Stimulated activated CD8-positive, alpha-beta memory T cell treated with anti-CD3 and anti-CD28 coated beads, Interleukin-4, amount 100 ng/mL, for 1 hour (primary cell): Measurements from ENCODE around the gene ZNF432.

Source experiments
- DNase-seq, 2 donors: peaks; one replicate each; pipeline ENCODE4 v3.0.0-alpha.2; 2020; ENCODE audit warnings: low read depth in 2 of 2, low spot score in 1 of 2

ZNF432 gene

DNA sequence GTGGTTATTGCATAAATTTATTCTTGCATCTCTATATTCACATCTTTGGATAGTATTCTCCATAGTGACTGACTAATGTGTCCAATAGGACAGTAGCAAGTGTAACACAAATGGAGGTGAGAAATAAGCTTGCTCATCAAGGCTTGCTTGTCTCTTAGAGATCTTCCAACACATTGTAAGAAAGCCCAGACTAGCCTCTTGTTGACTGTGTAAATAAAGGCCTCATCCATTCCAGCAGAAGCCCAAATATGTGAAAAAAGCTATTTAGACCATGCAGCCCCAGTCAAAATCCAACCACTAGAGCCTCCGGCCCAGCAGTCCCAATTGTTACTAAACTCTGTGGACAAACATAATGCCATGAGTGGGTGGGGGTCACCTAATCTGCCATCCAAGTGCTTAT lies 38.0 kb downstream of the ZNF432 start:
- no peak for DNase-seq

DNA sequence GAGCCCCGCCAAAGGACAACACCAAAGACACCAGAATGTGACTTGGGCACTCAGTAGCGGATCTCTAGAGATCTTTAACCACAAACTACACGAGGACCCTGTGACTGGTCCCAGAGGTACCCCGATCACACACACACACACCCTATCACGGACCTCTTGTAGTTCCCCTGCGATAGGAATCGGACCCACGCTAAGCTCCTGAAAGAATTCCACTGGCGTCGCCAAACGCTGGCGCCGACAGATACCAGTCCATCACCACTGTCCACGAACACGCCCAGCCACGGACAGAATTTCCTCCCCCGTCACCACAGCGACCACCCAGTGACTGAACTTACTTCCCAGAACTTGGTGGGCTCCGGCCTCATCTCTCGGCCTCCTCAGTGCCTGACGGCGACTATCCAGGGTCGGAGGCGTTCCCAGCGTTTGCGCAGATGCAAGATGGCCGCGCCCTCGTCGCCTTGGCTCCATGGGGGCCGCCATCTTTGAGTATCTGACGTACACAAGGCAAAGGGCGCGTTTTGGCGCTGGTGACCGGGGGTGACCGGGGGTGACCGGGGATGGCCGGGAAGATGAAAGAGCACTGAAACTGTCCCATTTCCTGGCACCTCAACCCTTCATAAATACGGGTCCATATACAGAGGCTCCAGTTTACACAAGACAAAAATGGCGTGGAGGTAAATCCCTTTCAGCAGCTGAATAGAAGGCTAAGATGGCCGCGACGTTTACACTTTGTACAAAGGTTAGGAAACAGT lies 40.7 kb downstream of the ZNF432 start, which contains the start of gene ZNF615:
Gene ZNF615 (minus strand): TSS at position 406 of the 752 bp plus-strand sequence. CDS start 4,500 bp downstream, outside the sequence.
- DNase-seq = peak; percentile 76 to 80

DNA sequence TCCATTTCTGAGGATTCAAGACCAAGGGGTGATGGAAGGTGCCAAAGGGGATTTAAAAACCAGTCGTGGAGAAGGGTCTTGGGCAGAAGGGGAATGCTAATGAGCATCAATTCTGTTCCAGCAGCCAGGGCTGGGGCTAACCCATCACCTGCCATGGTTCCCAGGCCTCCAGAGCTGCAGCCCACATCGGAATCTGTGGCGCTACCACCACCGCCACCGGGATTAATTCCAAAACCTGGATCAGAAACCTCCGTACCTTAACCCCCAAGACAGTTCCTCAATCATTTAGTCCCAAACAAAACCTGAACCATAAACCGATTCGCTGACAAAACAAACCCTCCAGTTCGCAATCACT lies 41.2 kb downstream of the ZNF432 start:
- no peak for DNase-seq

DNA sequence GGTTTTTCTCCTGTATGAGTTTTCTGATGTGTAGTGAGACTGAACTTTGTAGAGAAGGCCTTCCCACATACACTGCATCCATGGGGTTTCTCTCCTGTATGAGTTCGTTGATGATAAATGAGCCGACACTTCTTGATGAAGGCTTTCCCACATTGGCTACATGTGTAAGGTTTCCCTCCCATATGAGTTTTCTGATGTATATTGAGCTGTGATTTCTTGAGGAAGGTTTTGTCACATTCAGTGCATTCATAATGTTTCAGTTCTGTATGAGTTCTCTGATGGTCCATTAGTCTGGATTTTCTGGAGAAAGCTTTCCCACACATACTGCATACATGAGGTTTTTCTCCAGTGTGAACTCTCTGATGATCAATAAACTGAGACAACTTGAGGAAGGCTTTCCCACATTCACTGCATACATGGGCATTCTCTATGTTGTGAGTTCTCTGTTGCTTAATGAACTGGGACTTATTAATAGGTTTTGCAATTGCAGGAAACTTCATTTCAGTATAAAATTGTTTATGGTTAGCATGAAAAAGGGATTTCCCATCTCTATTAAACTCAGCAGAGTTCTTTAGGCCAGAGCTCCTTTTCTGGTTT lies 54.5 kb downstream of the ZNF432 start:
- DNase-seq = no peak

DNA sequence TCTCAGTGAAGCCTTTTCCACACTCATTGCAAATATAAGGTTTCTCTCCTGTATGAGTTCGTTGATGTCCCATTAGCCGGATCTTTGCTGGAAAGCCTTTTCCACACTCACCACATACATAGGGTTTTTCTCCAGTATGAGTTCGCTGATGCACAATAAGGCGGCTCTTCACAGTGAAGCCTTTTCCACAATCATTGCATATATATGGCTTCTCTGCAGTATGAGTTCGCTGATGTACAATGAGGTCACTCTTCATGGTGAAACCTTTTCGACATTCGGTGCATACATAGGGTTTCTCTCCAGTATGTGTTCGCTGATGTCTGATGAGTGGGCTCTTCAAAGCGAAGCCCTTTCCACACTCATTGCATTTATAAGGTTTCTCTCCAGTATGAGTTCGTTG lies 55.2 kb downstream of the ZNF432 start:
- DNase-seq = no peak

DNA sequence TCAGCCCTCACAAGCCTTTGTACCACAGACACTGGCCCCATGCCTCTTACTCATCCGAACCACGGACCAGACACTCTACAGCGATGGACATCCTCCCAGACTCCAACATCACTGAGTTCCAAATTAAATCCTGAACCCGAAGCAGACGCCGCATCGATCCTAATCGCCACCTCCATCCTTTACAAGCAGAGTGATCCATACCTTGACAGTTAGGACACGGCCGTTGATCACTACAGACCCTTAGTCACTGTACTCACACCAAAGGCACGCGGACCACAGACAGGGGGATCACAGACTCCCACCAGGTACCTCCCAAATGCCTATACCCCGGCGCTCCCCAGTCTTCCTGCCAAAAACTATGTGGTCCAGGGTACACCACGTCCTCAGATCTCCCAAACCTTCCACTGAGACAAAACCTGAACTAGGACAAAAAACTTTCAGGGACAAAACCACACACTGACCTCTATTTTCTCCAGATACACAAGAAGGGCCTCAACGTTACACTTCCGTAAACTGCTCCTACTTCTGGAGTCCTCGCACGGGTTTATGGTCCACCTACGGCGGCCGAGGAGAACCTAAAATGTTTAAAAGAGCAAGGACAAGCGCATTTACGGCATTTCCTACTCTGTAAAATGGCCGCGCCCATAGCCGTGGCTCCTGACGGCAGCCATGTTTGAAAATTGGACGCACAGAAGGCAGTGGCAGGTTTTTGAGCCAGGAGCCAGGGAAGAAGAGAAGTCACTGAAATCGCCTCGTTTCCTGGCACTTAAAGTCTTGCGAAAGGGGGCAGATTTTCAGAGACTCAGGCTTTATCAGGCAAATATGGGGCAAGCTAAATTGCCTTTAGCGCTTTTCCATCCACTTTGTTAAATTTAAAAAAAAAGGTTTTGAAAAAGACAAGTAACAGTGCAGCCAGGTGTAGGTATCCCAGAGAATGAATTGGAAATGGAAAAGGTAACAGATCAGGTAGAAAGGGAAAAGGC lies 62.0 kb downstream of the ZNF432 start, which contains the start of gene ZNF350:
Gene ZNF350 (minus strand): TSS at position 532 of the 983 bp plus-strand sequence. CDS start 12,480 bp downstream, outside the sequence.
- DNase-seq = peak; percentile 68 to 75

DNA sequence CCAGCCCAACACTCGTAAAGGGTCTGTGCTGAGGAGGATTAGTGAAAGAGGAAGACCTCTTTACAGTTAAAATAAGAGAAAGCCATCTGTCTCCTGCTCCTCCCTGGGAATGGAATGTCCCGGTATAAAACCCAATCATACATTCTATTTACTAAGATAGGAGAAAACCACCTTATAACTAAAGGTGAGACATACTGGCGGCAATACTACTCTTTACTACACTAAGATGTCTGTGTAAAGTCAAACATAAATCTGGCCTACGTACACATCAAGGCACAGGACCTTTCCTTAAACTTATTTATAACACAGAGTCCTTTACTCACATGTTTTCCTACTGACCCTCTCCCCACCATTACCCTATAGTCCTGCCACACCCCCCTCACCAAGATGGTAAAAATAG lies 65.3 kb downstream of the ZNF432 start:
- no peak for DNase-seq
